Ovary (tissue), 9 donors: ENCODE measurements around the gene NEURL1B. TPM values are rescaled to one million over a fixed set of nuclear protein-coding genes. Genes with fewer than 3 reads are reported as not detected.

Source experiments
- DNase-seq, 5 donors: peaks; one replicate each; pipeline ENCODE4 v3.0.0-alpha.2; 2019 to 2020
- H3K27ac ChIP-seq, 2 donors: fragments of 200-600 bp; one replicate each; pipeline versions ENCODE4 v1.5.1 to v1.8.0; 2019 to 2022
- H3K27me3 ChIP-seq: fragments of 200-600 bp; one replicate; pipeline ENCODE4 v1.8.0; 2022
- H3K36me3 ChIP-seq: fragments of 200-600 bp; sonication (generic); one replicate; pipeline ENCODE4 v1.5.1; 2019
- H3K4me1 ChIP-seq: one replicate; pipeline ENCODE4 v1.8.1; 2013; ENCODE audit warnings: mild to moderate bottlenecking, moderate library complexity; ENCODE audit not compliant: insufficient read depth
- H3K4me3 ChIP-seq: fragments of 200-600 bp; sonication (generic); one replicate; pipeline ENCODE4 v1.5.1; 2017
- H3K9me3 ChIP-seq, 2 donors: fragments of 200-600 bp in 1 of 2; sonication (generic) in 1 of 2; one replicate each; pipeline versions ENCODE4 v1.5.1 to v1.8.1; 2013 to 2019; ENCODE audit warnings: mild to moderate bottlenecking in 1 of 2, moderate library complexity in 1 of 2
- CTCF ChIP-seq, 3 donors: fragments of 450-650 bp in 2 of 3; fragments of 200-600 bp in 1 of 3; IDR thresholded peaks; one replicate each; pipeline versions ENCODE4 v1.5.1 to v1.8.0; 2016 to 2022; ENCODE audit warnings: antibody characterized with exemption in 3 of 3, mild to moderate bottlenecking in 1 of 3
- EP300 ChIP-seq: sonication (generic); formaldehyde crosslinking; IDR thresholded peaks from one replicate; pipeline ENCODE4 v1.6.1; 2017; ENCODE audit warnings: antibody characterized with exemption
- POLR2A ChIP-seq: fragments of 450-650 bp; IDR thresholded peaks from one replicate; pipeline ENCODE4 v1.6.1; 2017; ENCODE audit warnings: antibody characterized with exemption, mild to moderate bottlenecking, moderate library complexity
- WGBS, 3 donors: extraction: QIAGEN DNeasy Blood & Tissue Kit in 1 of 3; methylation state at CpG; one replicate each; pipeline versions ENCODE4 v1.1.5 to v1.1.7; 2013 to 2017; 5-methylcytosine and 5-hydroxymethylcytosine counted together
- intact Hi-C, 4 donors: fragments of 100-400 bp; cut with DNase I; formaldehyde crosslinking; loops; one replicate each; pipeline versions ENCODE4 v1.11.0 to v1.15.1; 2022 to 2023
- polyA plus RNA-seq, 2 donors: library from polyadenylated mRNA; stranded (reverse); fragments of 200-250 nt in 1 of 2; fragments of 350-450 nt in 1 of 2; fragmentation: Illumina TruSeq in 1 of 2; extraction: RNeasy Lipid Tissue Mini Kit (QIAGEN cat#74804) in 1 of 2; gene quantifications; one replicate each; pipeline ENCODE4 v1.2.3, GENCODE V29; 2013 to 2014
- total RNA-seq, 7 donors: library from RNA; depleted of rRNA in 2 of 7; stranded (reverse); fragments of >200 nt in 2 of 7; fragmentation: NEBNext Ultra II Directional in 3 of 7; extraction: Animal tissue kit (Norgen Biotek cat#: 25700) in 3 of 7; gene quantifications; one replicate each; pipeline versions ENCODE4 v1.1.0 to v1.2.4, GENCODE V29; 2016 to 2023
- donor health status: DM: no; HTN: no; CAD: no; lungs with moderate emphysema.
- donor health status: DM: no; HTN: no; CAD: no.
- donor health status: Bipolar disorder and iron deficiency.
- donor health status: DM: yes; HTN: yes; CAD: no.
- donor health status: DM: no; HTN: no; CAD: no.
- donor health status: DM: yes; HTN: yes; CAD: no.

Gene NEURL1B
- total and polyA plus RNA-seq, 9 donors: 15.0 to 75.1 (median 36.3) TPM

- peaks cover 7% of the 10 kb centered on the region for H3K4me1 ChIP-seq
- H3K27ac ChIP-seq: no peak overlapping the region
- intact Hi-C loops: no loop called here
- no peak overlapping the region for H3K4me3 ChIP-seq
- no peaks in the 10 kb centered on the region for H3K36me3 ChIP-seq
- no peaks in the 10 kb centered on the region for H3K27me3 ChIP-seq
- 84 to 92% (median 91%) methylated on average over 6 of the region's 6 CpGs for WGBS, 3 donors
- no peaks in the 10 kb centered on the region for H3K9me3 ChIP-seq
- TF ChIP-seq EP300 (no peak), CTCF (IDR thresholded peaks at IDR 0.05) (no peak), POLR2A (no peak)
- no peak for DNase-seq
Observed at GRCh38 chr5:172620506-172620905, 20.6 kb upstream of the NEURL1B start.

- DNase-seq: peak in 1 of 5 donors; percentile 24
- Histone ChIP-seq H3K4me1 (peaks cover 3% of the 10 kb centered on the region), H3K27me3 (no peaks in the 10 kb centered on the region), H3K27ac (no peak overlapping the region), H3K9me3 (no peaks in the 10 kb centered on the region), H3K36me3 (no peaks in the 10 kb centered on the region), H3K4me3 (no peak overlapping the region)
- WGBS, 3 donors: 87% methylated on average over 22 of the region's 22 CpGs
- TF ChIP-seq EP300 (no peak), POLR2A (no peak), CTCF (IDR thresholded peaks at IDR 0.05) (no peak)
- intact Hi-C loops: no loop called here
Observed at GRCh38 chr5:172622091-172623046, 18.7 kb upstream of the NEURL1B start.

- Histone ChIP-seq H3K9me3 (no peaks in the 10 kb centered on the region), H3K4me1 (peaks cover 3% of the 10 kb centered on the region), H3K4me3 (no peak overlapping the region), H3K27me3 (no peaks in the 10 kb centered on the region), H3K27ac (no peak overlapping the region), H3K36me3 (no peaks in the 10 kb centered on the region)
- no peak for TF ChIP-seq CTCF (IDR thresholded peaks at IDR 0.05)
- no peak for TF ChIP-seq EP300
- no peak for TF ChIP-seq POLR2A
- intact Hi-C loops: no loop called here
- WGBS, 3 donors: 85 to 87% (median 86%) methylated on average over 9 of the region's 9 CpGs
- DNase-seq: no peak
Observed at GRCh38 chr5:172623313-172623980, 17.6 kb upstream of the NEURL1B start.

GRCh38 chr5:172624083-172624995, 16.7 kb upstream of the NEURL1B start:
- TF ChIP-seq CTCF (IDR thresholded peaks at IDR 0.05) (no peak), EP300 (no peak), POLR2A (no peak)
- intact Hi-C loops: no loop called here
- 73 to 78% (median 76%) methylated on average over 17 of the region's 17 CpGs for WGBS, 3 donors
- H3K36me3 ChIP-seq: no peaks in the 10 kb centered on the region
- H3K27me3 ChIP-seq: no peaks in the 10 kb centered on the region
- no peak overlapping the region for H3K4me3 ChIP-seq
- DNase-seq: peak in 1 of 5 donors; percentile 30
- peaks cover 3% of the 10 kb centered on the region for H3K4me1 ChIP-seq
- no peak overlapping the region for H3K27ac ChIP-seq
- no peaks in the 10 kb centered on the region for H3K9me3 ChIP-seq
